ENCODE data around the gene PNMA8B.

- no peak for TF ChIP-seq CTCF (conservative IDR thresholded peaks at IDR 0.05)
- TF ChIP-seq ZFX (IDR thresholded peaks at IDR 0.05), result no peak
Measured at GRCh38 chr19:46486358-46486757, 9.3 kb downstream of the PNMA8B start.

Data from C4-2B (cell line).